ENCODE measurements around the gene FCRL1. TPM values are rescaled to one million over a fixed set of nuclear protein-coding genes. Genes with fewer than 3 reads are reported as not detected.
A peak's percentile ranks its signal among the peaks of the same experiment; 100 is the strongest.

Gene FCRL1
- total and polyA plus RNA-seq, 3 experiments from 2014 or later, result 0.54 TPM; not detected in 2

- Histone ChIP-seq H3K4me3 (ENCODE audit: low read length) (no peak overlapping the region), H3K27ac (ENCODE audit: low read depth, low read length) (no peak overlapping the region), H3K27me3 (ENCODE audit: insufficient read depth, low read length, poor library complexity, severe bottlenecking) (no peaks in the 10 kb centered on the region), H3K4me1 (ENCODE audit: insufficient read depth, low read length) (no peaks in the 10 kb centered on the region), H3K36me3 (ENCODE audit: insufficient read depth, low read length) (no peaks in the 10 kb centered on the region), H3K9me3 (ENCODE audit: low read length) (no peaks in the 10 kb centered on the region)
- Mint-ChIP-seq H3K4me1 (peaks cover 4 to 6% (median 6%) of the 10 kb centered on the region in 3 donors), H3K36me3 (no peaks in the 10 kb centered on the region), H3K9me3 (peaks cover 0 to 6% (median 3%) of the 10 kb centered on the region in 5 donors), H3K27me3 (peaks cover 2 to 8% of the 10 kb centered on the region in 2 donors), H3K4me3 (no peak overlapping the region), H3K27ac (no peak overlapping the region)
- no peak for DNase-seq
- ChIA-PET POLR2A (no interaction called here), CTCF (no interaction called here)
Measured at GRCh38 chr1:157784801-157785200, 35.1 kb downstream of the FCRL1 start.

DNA sequence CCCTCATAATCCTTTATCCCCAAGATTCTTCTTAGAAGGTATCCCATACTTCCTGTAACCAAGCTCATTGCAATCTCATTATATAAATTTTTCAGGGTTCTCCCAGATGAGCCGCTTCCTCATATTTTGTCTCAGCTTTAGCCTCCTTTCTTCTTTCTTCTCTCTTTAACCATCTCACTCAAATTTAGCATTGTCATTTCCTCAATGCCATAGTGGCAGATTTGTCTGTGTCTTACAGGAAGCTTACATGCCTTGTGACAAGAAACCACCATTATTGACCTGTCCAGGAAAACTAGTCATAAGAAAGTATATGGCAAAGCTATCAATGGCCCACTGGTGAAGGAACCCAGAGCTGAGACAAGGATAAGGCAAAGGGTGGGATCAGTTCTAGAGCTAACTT, 37.0 kb downstream of the FCRL1 start:
- Mint-ChIP-seq H3K27ac (no peak overlapping the region), H3K9me3 (peaks cover 0 to 2% (median 0%) of the 10 kb centered on the region in 5 donors), H3K4me3 (no peak overlapping the region), H3K36me3 (no peaks in the 10 kb centered on the region), H3K27me3 (peaks cover 2 to 8% of the 10 kb centered on the region in 2 donors), H3K4me1 (peaks cover 4 to 6% (median 6%) of the 10 kb centered on the region in 3 donors)
- ChIA-PET CTCF (no interaction called here), POLR2A (no interaction called here)
- H3K36me3 ChIP-seq (ENCODE audit: insufficient read depth, low read length), result no peaks in the 10 kb centered on the region
- no peak for DNase-seq
- no peak overlapping the region for H3K4me3 ChIP-seq (ENCODE audit: low read length)
- no peaks in the 10 kb centered on the region for H3K9me3 ChIP-seq (ENCODE audit: low read length)
- no peak overlapping the region for H3K27ac ChIP-seq (ENCODE audit: low read depth, low read length)
- no peaks in the 10 kb centered on the region for H3K4me1 ChIP-seq (ENCODE audit: insufficient read depth, low read length)
- H3K27me3 ChIP-seq (ENCODE audit: insufficient read depth, low read length, poor library complexity, severe bottlenecking), result no peaks in the 10 kb centered on the region

DNA sequence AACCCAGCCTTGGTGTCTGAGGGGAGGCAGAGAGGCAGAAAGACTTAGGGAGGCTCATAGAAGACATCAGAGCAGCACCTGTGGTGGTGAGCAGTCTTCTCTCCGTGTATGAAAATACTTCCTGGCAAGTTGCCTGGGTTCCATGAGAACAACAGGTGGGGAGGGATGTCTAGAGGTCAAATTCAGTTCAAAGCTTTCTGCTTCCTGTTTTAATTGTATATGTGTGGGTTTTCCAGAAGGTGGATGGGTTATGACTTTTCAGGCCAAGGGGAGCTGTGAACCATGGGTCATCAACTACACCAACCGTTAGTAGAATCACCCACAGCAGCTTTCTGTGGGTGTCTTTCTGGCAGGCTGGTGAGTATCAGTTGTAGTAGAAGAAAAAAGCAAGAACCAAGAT, 38.9 kb downstream of the FCRL1 start:
- Histone ChIP-seq H3K36me3 (ENCODE audit: insufficient read depth, low read length) (no peaks in the 10 kb centered on the region), H3K4me3 (ENCODE audit: low read length) (no peak overlapping the region), H3K9me3 (ENCODE audit: low read length) (no peaks in the 10 kb centered on the region), H3K4me1 (ENCODE audit: insufficient read depth, low read length) (no peaks in the 10 kb centered on the region), H3K27me3 (ENCODE audit: insufficient read depth, low read length, poor library complexity, severe bottlenecking) (no peaks in the 10 kb centered on the region), H3K27ac (ENCODE audit: low read depth, low read length) (no peak overlapping the region)
- Mint-ChIP-seq H3K4me1 (peaks cover 4 to 6% (median 6%) of the 10 kb centered on the region in 3 donors), H3K4me3 (no peak overlapping the region), H3K36me3 (no peaks in the 10 kb centered on the region), H3K27ac (no peak overlapping the region), H3K9me3 (peaks cover 0 to 2% (median 0%) of the 10 kb centered on the region in 5 donors), H3K27me3 (peaks cover 2 to 8% of the 10 kb centered on the region in 2 donors)
- CTCF ChIA-PET, result no interaction called here
- POLR2A ChIA-PET, result no interaction called here
- no peak for DNase-seq

DNA sequence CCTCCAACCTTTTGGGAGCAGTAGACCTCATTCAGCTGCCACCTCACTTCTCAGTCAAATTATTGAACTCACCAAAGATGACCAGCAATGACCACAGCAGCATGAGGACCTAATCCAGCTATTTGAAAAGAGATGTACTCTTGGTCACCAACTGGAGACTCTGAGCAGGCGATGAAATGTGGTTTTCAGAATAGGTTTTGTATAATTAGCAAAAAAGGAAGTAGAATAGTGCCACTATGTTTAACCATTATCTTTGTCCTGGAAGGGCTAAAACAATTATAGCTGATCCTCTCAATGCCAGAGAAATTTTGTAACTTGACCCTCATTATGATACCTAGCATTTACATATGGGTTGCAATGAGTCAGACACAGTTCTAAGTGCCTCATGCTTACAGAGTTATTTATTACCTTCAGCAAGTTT, 42.9 kb downstream of the FCRL1 start, which contains the start of gene FCRL2:
Gene FCRL2 (minus strand): TSS at position 162 of the 421 bp plus-strand sequence. CDS start 59 bp downstream, at position 103.
- H3K4me1 ChIP-seq (ENCODE audit: insufficient read depth, low read length), result no peaks in the 10 kb centered on the region
- no peaks in the 10 kb centered on the region for H3K36me3 ChIP-seq (ENCODE audit: insufficient read depth, low read length)
- H3K27ac ChIP-seq (ENCODE audit: low read depth, low read length), result no peak within 1 kb of the TSS
- POLR2A ChIA-PET, result no interaction called here
- no peak within 1 kb of the TSS for H3K4me3 ChIP-seq (ENCODE audit: low read length)
- no peaks in the 10 kb centered on the region for H3K27me3 ChIP-seq (ENCODE audit: insufficient read depth, low read length, poor library complexity, severe bottlenecking)
- H3K4me1 Mint-ChIP-seq, result peaks cover 14 to 22% (median 20%) of the 10 kb centered on the region in 3 donors
- peaks cover 0 to 2% (median 0%) of the 10 kb centered on the region in 5 donors for H3K9me3 Mint-ChIP-seq
- H3K9me3 ChIP-seq (ENCODE audit: low read length), result no peaks in the 10 kb centered on the region
- H3K36me3 Mint-ChIP-seq, result no peaks in the 10 kb centered on the region
- H3K27ac Mint-ChIP-seq, result no peak within 1 kb of the TSS
- CTCF ChIA-PET, result interaction anchor here (0.8 kb wide), 1 partner anchor 13 kb away, joined by 3 read pairs; no protein-coding TSS in a partner anchor
- H3K4me3 Mint-ChIP-seq, result no peak within 1 kb of the TSS
- DNase-seq, result no peak
- peaks cover 5 to 6% of the 10 kb centered on the region in 2 donors for H3K27me3 Mint-ChIP-seq

DNA sequence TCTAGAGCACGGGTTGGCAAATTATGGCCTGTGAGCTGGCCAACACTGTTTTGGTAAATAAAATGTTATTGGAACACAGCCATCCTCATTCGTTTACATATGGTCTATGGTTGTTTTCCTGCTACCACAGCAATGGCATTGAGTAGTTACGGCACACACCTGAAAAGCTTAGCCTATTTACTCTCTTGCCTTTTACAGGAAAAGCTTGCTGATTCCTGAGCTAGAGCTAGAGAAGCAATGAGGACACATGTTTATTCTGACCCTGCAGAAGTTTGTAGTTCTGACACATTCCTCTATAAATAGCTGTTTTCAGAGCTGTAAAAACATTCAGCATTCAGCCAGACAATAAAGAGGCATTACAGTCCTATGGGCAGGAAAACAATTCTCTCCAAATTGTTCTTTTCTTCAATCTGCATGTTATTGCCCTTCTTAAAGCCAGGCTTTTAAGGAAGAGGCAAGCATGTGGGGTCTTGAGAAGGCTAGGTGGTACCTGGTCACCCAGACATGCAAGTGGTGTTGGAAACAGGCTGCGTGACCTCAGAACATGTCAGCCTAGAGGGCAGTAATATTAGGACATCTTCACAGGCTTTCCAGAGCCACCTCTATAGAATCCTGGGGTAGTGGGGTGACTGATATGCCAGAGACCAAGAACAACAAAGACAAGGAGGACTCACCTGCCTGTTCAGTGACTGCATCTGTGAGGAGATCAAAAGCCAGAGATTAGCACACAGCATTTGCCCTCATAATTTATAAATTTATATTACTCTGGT, 44.6 kb downstream of the FCRL1 start:
- Mint-ChIP-seq H3K4me3 (no peak overlapping the region), H3K27me3 (peaks cover 0 to 5% of the 10 kb centered on the region in 2 donors), H3K27ac (no peak overlapping the region), H3K9me3 (peaks cover 0 to 2% (median 0%) of the 10 kb centered on the region in 5 donors), H3K36me3 (no peaks in the 10 kb centered on the region), H3K4me1 (peaks cover 9 to 23% (median 22%) of the 10 kb centered on the region in 3 donors)
- Histone ChIP-seq H3K9me3 (ENCODE audit: low read length) (no peaks in the 10 kb centered on the region), H3K36me3 (ENCODE audit: insufficient read depth, low read length) (no peaks in the 10 kb centered on the region), H3K4me1 (ENCODE audit: insufficient read depth, low read length) (no peaks in the 10 kb centered on the region), H3K4me3 (ENCODE audit: low read length) (no peak overlapping the region), H3K27ac (ENCODE audit: low read depth, low read length) (no peak overlapping the region), H3K27me3 (ENCODE audit: insufficient read depth, low read length, poor library complexity, severe bottlenecking) (no peaks in the 10 kb centered on the region)
- POLR2A ChIA-PET, result no interaction called here
- CTCF ChIA-PET, result interaction anchor here (1.4 kb wide), 1 partner anchor 195 kb away, joined by 5 read pairs; no protein-coding TSS in a partner anchor
- no peak for DNase-seq

DNA sequence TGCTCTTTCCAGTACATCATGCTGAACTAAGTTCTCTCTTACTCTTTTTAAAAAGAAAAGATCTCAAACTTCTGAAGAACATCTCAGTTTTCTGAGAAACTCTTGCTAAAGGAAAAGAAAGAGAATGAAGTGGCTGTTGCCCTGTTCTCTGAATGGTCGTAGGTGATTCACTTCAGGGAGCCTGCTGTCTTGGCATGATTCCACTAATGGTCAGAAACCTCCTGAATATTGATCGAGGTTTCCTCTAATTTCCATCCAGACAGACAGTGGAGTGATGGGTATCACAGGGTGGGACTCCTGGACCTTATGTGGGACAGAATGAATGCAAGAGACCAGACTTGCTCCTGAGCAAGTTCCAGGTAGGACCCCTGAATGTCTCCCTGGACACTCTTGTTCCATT, 45.5 kb downstream of the FCRL1 start:
- Histone ChIP-seq H3K36me3 (ENCODE audit: insufficient read depth, low read length) (no peaks in the 10 kb centered on the region), H3K4me3 (ENCODE audit: low read length) (no peak overlapping the region), H3K27me3 (ENCODE audit: insufficient read depth, low read length, poor library complexity, severe bottlenecking) (no peaks in the 10 kb centered on the region), H3K9me3 (ENCODE audit: low read length) (no peaks in the 10 kb centered on the region), H3K4me1 (ENCODE audit: insufficient read depth, low read length) (no peaks in the 10 kb centered on the region), H3K27ac (ENCODE audit: low read depth, low read length) (no peak overlapping the region)
- Mint-ChIP-seq H3K9me3 (peaks cover 0 to 2% (median 0%) of the 10 kb centered on the region in 5 donors), H3K27ac (no peak overlapping the region), H3K27me3 (peaks cover 0 to 5% of the 10 kb centered on the region in 2 donors), H3K4me3 (no peak overlapping the region), H3K36me3 (no peaks in the 10 kb centered on the region), H3K4me1 (peaks cover 13 to 29% (median 27%) of the 10 kb centered on the region in 3 donors)
- ChIA-PET CTCF (interaction anchor here (1.4 kb wide), 1 partner anchor 194 kb away, joined by 5 read pairs; no protein-coding TSS in a partner anchor), POLR2A (no interaction called here)
- DNase-seq, result no peak

DNA sequence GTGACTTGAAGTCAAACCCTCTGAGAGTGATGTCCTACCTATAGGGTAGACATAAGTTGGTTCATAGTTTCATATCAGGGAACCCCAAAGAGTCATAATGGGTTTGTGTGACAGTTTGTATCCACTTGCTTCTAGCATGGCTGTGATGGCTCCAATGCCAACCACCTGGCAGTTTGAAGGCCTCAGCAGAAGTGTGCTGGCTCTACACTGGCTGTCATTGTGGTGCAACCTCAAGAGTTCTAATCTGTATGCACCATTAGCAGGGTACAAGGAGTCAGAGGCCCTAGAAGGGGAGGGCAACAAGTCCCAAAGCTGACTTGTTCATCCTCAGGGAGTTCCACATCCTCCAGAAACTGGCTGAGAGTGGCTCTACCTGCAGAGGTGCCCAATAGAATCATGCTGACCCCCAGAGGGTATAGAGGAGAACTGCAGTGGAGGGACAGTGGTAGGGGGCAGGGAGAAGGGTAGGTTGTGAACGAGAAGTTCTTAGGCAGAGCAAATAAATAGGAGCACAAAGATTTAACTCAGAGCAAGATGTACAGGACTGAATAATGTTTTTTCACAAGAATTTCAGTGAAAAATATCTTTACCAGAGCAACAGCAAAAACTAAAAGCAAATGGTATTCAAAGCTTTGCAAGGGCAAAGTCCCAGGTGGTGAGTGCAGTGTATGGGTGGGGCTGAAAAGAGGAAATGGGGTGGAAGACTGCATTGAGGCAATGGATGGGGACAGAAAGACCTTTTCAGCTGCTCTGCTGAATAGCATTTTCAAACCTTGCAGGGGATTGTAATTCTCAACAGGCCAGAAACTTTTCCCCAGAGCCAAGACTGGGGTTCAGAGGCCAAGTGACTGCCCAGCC, 46.2 kb downstream of the FCRL1 start:
- Mint-ChIP-seq H3K36me3 (no peaks in the 10 kb centered on the region), H3K27me3 (peaks cover 0 to 5% of the 10 kb centered on the region in 2 donors), H3K27ac (no peak overlapping the region), H3K4me1 (peaks cover 13 to 30% (median 27%) of the 10 kb centered on the region in 3 donors), H3K4me3 (peak overlapping the region in 2 of 7 donors; percentile 40 to 59), H3K9me3 (peaks cover 0 to 2% (median 0%) of the 10 kb centered on the region in 5 donors)
- no peaks in the 10 kb centered on the region for H3K4me1 ChIP-seq (ENCODE audit: insufficient read depth, low read length)
- H3K36me3 ChIP-seq (ENCODE audit: insufficient read depth, low read length), result no peaks in the 10 kb centered on the region
- no peaks in the 10 kb centered on the region for H3K9me3 ChIP-seq (ENCODE audit: low read length)
- H3K4me3 ChIP-seq (ENCODE audit: low read length), result no peak overlapping the region
- peak in 1 of 5 donors; percentile 29 for DNase-seq
- ChIA-PET POLR2A (no interaction called here), CTCF (interaction anchor here (1.4 kb wide), 1 partner anchor 193 kb away, joined by 5 read pairs; no protein-coding TSS in a partner anchor)
- no peaks in the 10 kb centered on the region for H3K27me3 ChIP-seq (ENCODE audit: insufficient read depth, low read length, poor library complexity, severe bottlenecking)
- no peak overlapping the region for H3K27ac ChIP-seq (ENCODE audit: low read depth, low read length)

Measured in CD8-positive, alpha-beta memory T cell (primary cell).